ENCODE data around the gene MMP15.

MMP15 gene

DNA sequence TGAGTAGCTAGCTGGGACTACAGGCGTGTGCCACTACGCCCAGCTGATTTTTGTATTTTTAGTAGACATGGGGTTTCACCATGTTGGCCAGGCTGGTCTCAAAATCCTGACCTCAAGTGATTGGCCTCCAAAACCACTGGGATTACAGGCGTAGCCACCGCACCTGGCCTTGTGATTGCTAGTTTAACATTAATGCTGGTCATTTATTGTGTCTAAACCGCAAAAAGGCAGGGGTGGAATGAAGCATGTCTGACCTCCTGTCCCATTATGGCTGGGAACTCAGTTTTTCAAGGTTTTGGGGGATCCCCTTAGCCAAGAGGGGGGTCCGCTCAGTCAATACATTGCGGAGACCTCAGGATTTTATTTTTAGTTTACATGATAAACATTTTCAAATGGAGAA lies 43.9 kb upstream of the MMP15 start:
- Histone ChIP-seq H3K4me2 (ENCODE audit: low read length) (no peak overlapping the region), H4K8ac (ENCODE audit: low read depth, low read length) (no peak overlapping the region), H3K27me3 (ENCODE audit: insufficient read depth, low read length, poor library complexity) (no peaks in the 10 kb centered on the region), H3K79me1 (ENCODE audit: low read length) (no peaks in the 10 kb centered on the region), H3K4me3 (ENCODE audit: low read length) (no peak overlapping the region), H3K79me2 (ENCODE audit: control insufficient read depth, insufficient read depth, low read length) (no peaks in the 10 kb centered on the region), H2AK5ac (ENCODE audit: low read length) (no peak overlapping the region), H3K56ac (ENCODE audit: low read length) (no peak overlapping the region), H3K4me1 (ENCODE audit: control insufficient read depth, low read depth, low read length) (peaks cover 6% of the 10 kb centered on the region), H4K5ac (ENCODE audit: low read length) (no peak overlapping the region), H3K36me3 (ENCODE audit: control insufficient read depth, insufficient read depth, low read length) (no peaks in the 10 kb centered on the region), H3K9ac (ENCODE audit: low read length) (no peak overlapping the region), H3K4ac (ENCODE audit: low read depth, low read length) (no peak overlapping the region), H2BK5ac (ENCODE audit: low read length) (no peak overlapping the region), H2BK120ac (ENCODE audit: low read depth, low read length) (no peak overlapping the region), H2BK15ac (replicated peaks; ENCODE audit: low read depth) (no peak overlapping the region), H3K23ac (ENCODE audit: low read length) (no peak overlapping the region), H3K18ac (ENCODE audit: low read length) (no peak overlapping the region), H3K27ac (ENCODE audit: low read depth, low read length) (no peak overlapping the region)
- DNase-seq: no peak
- WGBS (ENCODE audit: extremely low coverage, insufficient coverage, low lambda C conversion rate): no CpG with 5 or more reads among the region's 7 CpGs

DNA sequence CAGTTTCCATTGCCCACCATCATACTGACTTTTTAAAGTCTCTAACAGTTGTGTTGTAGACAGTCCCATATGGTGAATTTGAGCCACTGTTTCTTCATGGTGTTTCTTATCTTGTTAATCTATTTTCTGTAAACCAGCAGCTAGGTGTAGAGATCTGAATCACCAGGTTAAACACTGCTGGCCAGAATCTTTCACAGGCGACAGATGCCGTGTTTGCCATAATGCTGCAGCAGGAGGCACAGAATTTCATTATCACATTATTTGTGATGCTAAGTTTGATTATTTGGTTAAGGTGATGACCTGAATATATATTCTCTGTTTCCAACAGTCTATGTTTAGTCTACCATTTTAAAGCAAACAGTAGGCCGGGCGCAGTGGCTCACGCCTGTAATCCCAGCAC lies 43.2 kb upstream of the MMP15 start:
- no peak overlapping the region for H3K4me2 ChIP-seq (ENCODE audit: low read length)
- no peaks in the 10 kb centered on the region for H3K36me3 ChIP-seq (ENCODE audit: control insufficient read depth, insufficient read depth, low read length)
- H3K27ac ChIP-seq (ENCODE audit: low read depth, low read length): no peak overlapping the region
- no peaks in the 10 kb centered on the region for H3K27me3 ChIP-seq (ENCODE audit: insufficient read depth, low read length, poor library complexity)
- no peak overlapping the region for H3K4me3 ChIP-seq (ENCODE audit: low read length)
- no peak overlapping the region for H3K9ac ChIP-seq (ENCODE audit: low read length)
- no peak overlapping the region for H3K23ac ChIP-seq (ENCODE audit: low read length)
- no peak overlapping the region for H4K8ac ChIP-seq (ENCODE audit: low read depth, low read length)
- no peak overlapping the region for H2AK5ac ChIP-seq (ENCODE audit: low read length)
- H3K79me2 ChIP-seq (ENCODE audit: control insufficient read depth, insufficient read depth, low read length): no peaks in the 10 kb centered on the region
- no peak overlapping the region for H3K4ac ChIP-seq (ENCODE audit: low read depth, low read length)
- H3K18ac ChIP-seq (ENCODE audit: low read length): no peak overlapping the region
- H2BK120ac ChIP-seq (ENCODE audit: low read depth, low read length): no peak overlapping the region
- H3K56ac ChIP-seq (ENCODE audit: low read length): no peak overlapping the region
- peaks cover 6% of the 10 kb centered on the region for H3K4me1 ChIP-seq (ENCODE audit: control insufficient read depth, low read depth, low read length)
- H2BK5ac ChIP-seq (ENCODE audit: low read length): no peak overlapping the region
- no peak overlapping the region for H4K5ac ChIP-seq (ENCODE audit: low read length)
- no peaks in the 10 kb centered on the region for H3K79me1 ChIP-seq (ENCODE audit: low read length)
- no peak overlapping the region for H2BK15ac ChIP-seq (replicated peaks; ENCODE audit: low read depth)
- DNase-seq: no peak
- WGBS (ENCODE audit: extremely low coverage, insufficient coverage, low lambda C conversion rate): no CpG with 5 or more reads among the region's 5 CpGs

DNA sequence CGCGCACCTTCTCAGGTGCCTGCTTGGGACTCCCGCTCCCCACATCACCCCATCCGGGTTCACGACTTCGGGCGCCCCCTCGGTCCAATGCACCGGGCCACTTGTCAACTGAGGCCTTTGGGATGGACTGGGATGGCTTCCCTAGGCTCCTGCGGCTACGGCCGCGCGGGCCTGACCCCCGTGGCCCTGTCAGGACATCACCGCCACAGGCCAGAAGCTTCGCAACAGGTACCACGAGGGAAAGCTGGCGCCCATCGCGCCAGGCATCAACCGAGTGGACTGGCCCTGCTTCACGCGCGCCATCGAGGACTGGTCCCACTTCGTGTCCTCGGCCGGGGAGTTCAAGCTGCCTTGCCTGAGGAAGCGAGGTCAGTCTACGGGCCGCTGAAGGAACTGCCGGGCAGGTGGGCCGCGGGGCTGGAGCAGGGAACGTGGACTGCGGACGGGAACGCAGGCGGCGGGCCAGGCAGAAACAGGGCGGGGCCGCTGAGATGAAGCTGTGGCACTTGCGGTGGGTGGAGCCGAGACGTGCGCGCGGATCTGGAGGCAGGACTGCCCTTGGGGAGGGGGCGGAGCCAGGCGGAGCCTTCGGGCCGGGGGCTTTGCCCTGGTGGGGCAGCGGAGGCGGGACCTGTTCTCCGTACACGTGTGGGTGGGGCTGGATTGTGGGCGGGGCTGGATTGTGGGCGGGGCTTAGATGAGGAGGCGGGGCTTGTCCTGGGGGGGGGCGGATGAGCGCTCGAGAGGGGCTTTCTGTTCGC lies 40.9 kb upstream of the MMP15 start:
- Histone ChIP-seq H4K5ac (ENCODE audit: low read length) (no peak overlapping the region), H4K8ac (ENCODE audit: low read depth, low read length) (no peak overlapping the region), H2BK5ac (ENCODE audit: low read length) (no peak overlapping the region), H3K18ac (ENCODE audit: low read length) (no peak overlapping the region), H2BK15ac (replicated peaks; ENCODE audit: low read depth) (no peak overlapping the region), H3K4me1 (ENCODE audit: control insufficient read depth, low read depth, low read length) (peaks cover 6% of the 10 kb centered on the region), H3K4me2 (ENCODE audit: low read length) (peak overlapping the region; percentile 94), H2AK5ac (ENCODE audit: low read length) (no peak overlapping the region), H3K4me3 (ENCODE audit: low read length) (peak overlapping the region; percentile 61), H3K9ac (ENCODE audit: low read length) (peak overlapping the region; percentile 78), H3K27ac (ENCODE audit: low read depth, low read length) (no peak overlapping the region), H3K27me3 (ENCODE audit: insufficient read depth, low read length, poor library complexity) (no peaks in the 10 kb centered on the region), H3K36me3 (ENCODE audit: control insufficient read depth, insufficient read depth, low read length) (no peaks in the 10 kb centered on the region), H3K79me2 (ENCODE audit: control insufficient read depth, insufficient read depth, low read length) (no peaks in the 10 kb centered on the region), H3K4ac (ENCODE audit: low read depth, low read length) (no peak overlapping the region), H3K23ac (ENCODE audit: low read length) (peak overlapping the region; percentile 97), H3K79me1 (ENCODE audit: low read length) (no peaks in the 10 kb centered on the region), H2BK120ac (ENCODE audit: low read depth, low read length) (no peak overlapping the region), H3K56ac (ENCODE audit: low read length) (peak overlapping the region; percentile 91)
- DNase-seq: peak; percentile 97
- no CpG with 5 or more reads among the region's 64 CpGs for WGBS (ENCODE audit: extremely low coverage, insufficient coverage, low lambda C conversion rate)

DNA sequence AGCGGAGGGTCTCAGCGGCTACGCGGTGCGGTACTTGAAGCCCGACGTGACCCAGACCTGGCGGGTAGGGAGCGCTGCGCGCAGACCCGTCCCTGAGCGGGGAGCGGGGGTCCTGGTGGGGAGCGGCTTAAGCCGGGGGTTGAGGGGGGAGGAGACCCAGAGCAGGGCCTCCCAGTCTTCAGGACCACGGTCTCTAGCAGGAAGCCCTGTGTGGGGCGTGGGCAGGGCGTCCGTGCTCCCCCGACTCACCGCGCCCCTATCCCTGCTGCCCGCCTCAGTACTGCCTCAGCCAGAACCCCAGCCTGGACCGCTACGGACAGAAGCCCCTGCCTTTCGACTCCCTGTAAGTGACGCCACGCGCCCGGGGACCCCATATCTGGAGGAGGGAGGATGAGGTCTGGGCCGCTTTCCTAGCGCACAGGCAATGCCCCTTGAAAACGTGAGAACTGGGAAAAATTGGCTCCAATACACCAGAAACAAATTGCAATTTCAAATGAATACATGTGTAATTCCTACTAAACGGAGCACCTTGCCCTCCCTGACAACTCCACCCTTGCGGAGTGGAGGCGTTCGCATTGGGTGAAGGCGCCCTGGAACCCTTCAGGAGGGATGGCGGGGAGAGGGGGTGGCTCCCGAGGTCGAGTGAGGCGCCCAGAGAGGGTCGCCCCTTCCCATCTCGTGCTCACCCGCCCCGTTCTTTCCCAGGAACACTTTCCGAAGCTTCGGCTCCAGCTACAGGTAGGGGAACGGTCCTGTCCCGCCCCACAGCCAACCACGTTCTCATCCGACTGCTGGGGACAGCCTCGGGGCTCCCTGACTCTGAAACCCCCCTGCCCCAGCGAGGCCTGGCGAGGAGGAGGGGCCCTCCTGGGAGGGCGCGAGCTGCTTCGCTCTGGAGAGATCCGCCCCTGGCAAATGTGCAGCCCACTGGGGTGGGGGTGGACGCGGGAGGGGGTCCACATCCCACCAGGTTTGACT lies 40.1 kb upstream of the MMP15 start:
- Histone ChIP-seq H3K27me3 (ENCODE audit: insufficient read depth, low read length, poor library complexity) (no peaks in the 10 kb centered on the region), H3K36me3 (ENCODE audit: control insufficient read depth, insufficient read depth, low read length) (no peaks in the 10 kb centered on the region)

DNA sequence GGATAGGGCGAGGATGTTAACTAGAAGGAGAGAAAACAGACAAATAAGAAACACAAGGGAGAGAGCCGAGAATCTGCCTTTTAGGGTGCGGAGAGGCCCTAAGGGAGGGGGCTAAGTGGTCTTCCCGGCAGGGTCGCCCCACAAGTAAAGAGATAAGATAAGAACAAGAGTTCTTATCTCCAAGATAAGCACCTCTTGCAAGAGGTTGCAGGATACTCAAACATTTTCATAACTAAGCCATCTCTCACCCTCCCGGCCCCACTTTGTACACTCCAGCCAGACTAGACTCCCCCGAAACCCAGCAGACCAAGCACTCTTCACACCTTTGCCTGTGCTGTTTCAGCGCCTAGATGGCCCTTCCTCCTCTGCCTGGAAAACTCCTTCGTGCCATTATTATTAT lies 39.4 kb upstream of the MMP15 start:
- H3K79me1 ChIP-seq (ENCODE audit: low read length): no peaks in the 10 kb centered on the region
- H2BK15ac ChIP-seq (replicated peaks; ENCODE audit: low read depth): no peak overlapping the region
- no peak overlapping the region for H3K9ac ChIP-seq (ENCODE audit: low read length)
- no peak for DNase-seq
- no peak overlapping the region for H3K4ac ChIP-seq (ENCODE audit: low read depth, low read length)
- H3K79me2 ChIP-seq (ENCODE audit: control insufficient read depth, insufficient read depth, low read length): no peaks in the 10 kb centered on the region
- H2BK120ac ChIP-seq (ENCODE audit: low read depth, low read length): no peak overlapping the region
- no peak overlapping the region for H4K8ac ChIP-seq (ENCODE audit: low read depth, low read length)
- H3K36me3 ChIP-seq (ENCODE audit: control insufficient read depth, insufficient read depth, low read length): no peaks in the 10 kb centered on the region
- H3K4me1 ChIP-seq (ENCODE audit: control insufficient read depth, low read depth, low read length): peaks cover 6% of the 10 kb centered on the region
- no peak overlapping the region for H2AK5ac ChIP-seq (ENCODE audit: low read length)
- no peak overlapping the region for H3K56ac ChIP-seq (ENCODE audit: low read length)
- H3K23ac ChIP-seq (ENCODE audit: low read length): no peak overlapping the region
- H3K18ac ChIP-seq (ENCODE audit: low read length): no peak overlapping the region
- H3K4me2 ChIP-seq (ENCODE audit: low read length): peak overlapping the region; percentile 52
- H3K27me3 ChIP-seq (ENCODE audit: insufficient read depth, low read length, poor library complexity): no peaks in the 10 kb centered on the region
- no CpG with 5 or more reads among the region's 9 CpGs for WGBS (ENCODE audit: extremely low coverage, insufficient coverage, low lambda C conversion rate)
- no peak overlapping the region for H4K5ac ChIP-seq (ENCODE audit: low read length)
- H3K27ac ChIP-seq (ENCODE audit: low read depth, low read length): no peak overlapping the region
- no peak overlapping the region for H3K4me3 ChIP-seq (ENCODE audit: low read length)
- no peak overlapping the region for H2BK5ac ChIP-seq (ENCODE audit: low read length)

More for the DNA sequence above, 40.1 kb upstream of the MMP15 start:
- WGBS (ENCODE audit: extremely low coverage, insufficient coverage, low lambda C conversion rate): no CpG with 5 or more reads among the region's 62 CpGs
- H2BK5ac ChIP-seq (ENCODE audit: low read length): no peak overlapping the region
- no peak overlapping the region for H3K27ac ChIP-seq (ENCODE audit: low read depth, low read length)
- no peak overlapping the region for H2BK120ac ChIP-seq (ENCODE audit: low read depth, low read length)
- no peaks in the 10 kb centered on the region for H3K79me2 ChIP-seq (ENCODE audit: control insufficient read depth, insufficient read depth, low read length)
- H3K4ac ChIP-seq (ENCODE audit: low read depth, low read length): no peak overlapping the region
- H3K4me1 ChIP-seq (ENCODE audit: control insufficient read depth, low read depth, low read length): peaks cover 6% of the 10 kb centered on the region
- peak overlapping the region; percentile 87 for H3K56ac ChIP-seq (ENCODE audit: low read length)
- H4K5ac ChIP-seq (ENCODE audit: low read length): no peak overlapping the region
- peak overlapping the region; percentile 67 for H3K9ac ChIP-seq (ENCODE audit: low read length)
- H3K23ac ChIP-seq (ENCODE audit: low read length): no peak overlapping the region
- H3K79me1 ChIP-seq (ENCODE audit: low read length): no peaks in the 10 kb centered on the region
- no peak overlapping the region for H2AK5ac ChIP-seq (ENCODE audit: low read length)
- H3K18ac ChIP-seq (ENCODE audit: low read length): peak overlapping the region; percentile 16
- no peak overlapping the region for H2BK15ac ChIP-seq (replicated peaks; ENCODE audit: low read depth)
- peak; percentile 30 for DNase-seq
- peak overlapping the region; percentile 61 for H3K4me3 ChIP-seq (ENCODE audit: low read length)
- peak overlapping the region; percentile 52 for H3K4me2 ChIP-seq (ENCODE audit: low read length)
- H4K8ac ChIP-seq (ENCODE audit: low read depth, low read length): no peak overlapping the region

All from mesendoderm (in vitro differentiated cells).